Measurements from ENCODE around the gene DOLK.

DOLK gene

GRCh38 chr9:128908372-128908771 lies 39.0 kb downstream of the DOLK start:
- DNase-seq: no peak
- no peak for TF ChIP-seq POLR2A (IDR thresholded peaks at IDR 0.05; ENCODE audit: low read length)
- TF ChIP-seq GATA1 (IDR thresholded peaks at IDR 0.05; ENCODE audit: low read depth, low read length): no peak

- no peak for TF ChIP-seq GATA1 (IDR thresholded peaks at IDR 0.05; ENCODE audit: low read depth, low read length)
These were observed 40.7 kb downstream of the DOLK start for GRCh38 chr9:128906741-128907140.

GRCh38 chr9:128905964-128906363 lies 41.4 kb downstream of the DOLK start:
- TF ChIP-seq GATA1 (IDR thresholded peaks at IDR 0.05; ENCODE audit: low read depth, low read length): no peak
- no peak for DNase-seq

More at GRCh38 chr9:128906741-128907140, 40.7 kb downstream of the DOLK start:
- DNase-seq: no peak

- TF ChIP-seq GATA1 (IDR thresholded peaks at IDR 0.05; ENCODE audit: low read depth, low read length) (no peak), POLR2A (IDR thresholded peaks at IDR 0.05; ENCODE audit: low read length) (no peak)
These were observed 43.4 kb downstream of the DOLK start for GRCh38 chr9:128903871-128904620.

GRCh38 chr9:128903079-128903461 lies 44.3 kb downstream of the DOLK start:
- TF ChIP-seq GATA1 (IDR thresholded peaks at IDR 0.05; ENCODE audit: low read depth, low read length) (no peak), POLR2A (IDR thresholded peaks at IDR 0.05; ENCODE audit: low read length) (no peak)
- DNase-seq: no peak

More at GRCh38 chr9:128903871-128904620, 43.4 kb downstream of the DOLK start:
- no peak for DNase-seq

- no peak for DNase-seq
- TF ChIP-seq POLR2A (IDR thresholded peaks at IDR 0.05; ENCODE audit: low read length): peak; percentile 22
- TF ChIP-seq GATA1 (IDR thresholded peaks at IDR 0.05; ENCODE audit: low read depth, low read length): no peak
These were observed 44.9 kb downstream of the DOLK start for GRCh38 chr9:128902351-128903078.

- DNase-seq: no peak
- no peak for TF ChIP-seq POLR2A (IDR thresholded peaks at IDR 0.05; ENCODE audit: low read length)
- no peak for TF ChIP-seq GATA1 (IDR thresholded peaks at IDR 0.05; ENCODE audit: low read depth, low read length)
These were observed 45.6 kb downstream of the DOLK start for GRCh38 chr9:128901822-128902221.

- no peak for DNase-seq
- TF ChIP-seq GATA1 (IDR thresholded peaks at IDR 0.05; ENCODE audit: low read depth, low read length): no peak
- no peak for TF ChIP-seq POLR2A (IDR thresholded peaks at IDR 0.05; ENCODE audit: low read length)
These were observed 46.0 kb downstream of the DOLK start for GRCh38 chr9:128901379-128901778.

GRCh38 chr9:128899566-128900322 lies 47.7 kb downstream of the DOLK start:
- DNase-seq: peak in 1 of 2 experiments; percentile 29
- TF ChIP-seq GATA1 (IDR thresholded peaks at IDR 0.05; ENCODE audit: low read depth, low read length): no peak
- no peak for TF ChIP-seq POLR2A (IDR thresholded peaks at IDR 0.05; ENCODE audit: low read length)

- no peak for DNase-seq
- no peak for TF ChIP-seq GATA1 (IDR thresholded peaks at IDR 0.05; ENCODE audit: low read depth, low read length)
- TF ChIP-seq POLR2A (IDR thresholded peaks at IDR 0.05; ENCODE audit: low read length): no peak
These were observed 48.4 kb downstream of the DOLK start for GRCh38 chr9:128898845-128899565.

- DNase-seq: no peak
- TF ChIP-seq POLR2A (IDR thresholded peaks at IDR 0.05; ENCODE audit: low read length) (no peak), GATA1 (IDR thresholded peaks at IDR 0.05; ENCODE audit: low read depth, low read length) (no peak)
These were observed 49.0 kb downstream of the DOLK start for GRCh38 chr9:128898382-128898781.

- TF ChIP-seq GATA1 (IDR thresholded peaks at IDR 0.05; ENCODE audit: low read depth, low read length) (no peak), POLR2A (IDR thresholded peaks at IDR 0.05; ENCODE audit: low read length) (no peak)
- no peak for DNase-seq
These were observed 51.8 kb downstream of the DOLK start for GRCh38 chr9:128895556-128895955.
